Stimulated activated CD4-positive, alpha-beta T cell treated with anti-CD3 and anti-CD28 coated beads, Interleukin-2, amount 100 ng/mL, for 4 hours (primary cell): ENCODE measurements around the gene ABHD2.

ENCODE experiments used
- DNase-seq: peaks from one replicate; pipeline ENCODE4 v3.0.0-alpha.2; 2020; ENCODE audit warnings: low read depth

The ABHD2 gene

GRCh38 chr15:89167267-89168176 lies 79.3 kb downstream of the ABHD2 start:
- peak; percentile 61 for DNase-seq

- no peak for DNase-seq
Measured at GRCh38 chr15:89168316-89168833, 80.1 kb downstream of the ABHD2 start.

- DNase-seq: no peak
Measured at GRCh38 chr15:89170364-89170763, 82.1 kb downstream of the ABHD2 start.

GRCh38 chr15:89171136-89172072 lies 83.1 kb downstream of the ABHD2 start:
- DNase-seq: no peak

- DNase-seq: no peak
Measured at GRCh38 chr15:89172921-89173320, 84.7 kb downstream of the ABHD2 start.

- no peak for DNase-seq
Measured at GRCh38 chr15:89174476-89174875, 86.2 kb downstream of the ABHD2 start.

GRCh38 chr15:89175617-89176191 lies 87.4 kb downstream of the ABHD2 start:
- no peak for DNase-seq

- DNase-seq: no peak
Measured at GRCh38 chr15:89177116-89177515, 88.9 kb downstream of the ABHD2 start.

GRCh38 chr15:89177633-89178306 lies 89.5 kb downstream of the ABHD2 start:
- DNase-seq: peak; percentile 28

- DNase-seq: no peak
Measured at GRCh38 chr15:89178307-89178977, 90.2 kb downstream of the ABHD2 start.

- DNase-seq: no peak
Measured at GRCh38 chr15:89179966-89180875, 92.0 kb downstream of the ABHD2 start.

GRCh38 chr15:89184357-89184756 lies 96.1 kb downstream of the ABHD2 start:
- no peak for DNase-seq

GRCh38 chr15:89184886-89185526 lies 96.8 kb downstream of the ABHD2 start:
- DNase-seq: no peak

GRCh38 chr15:89186803-89187202 lies 98.5 kb downstream of the ABHD2 start:
- no peak for DNase-seq

GRCh38 chr15:89187301-89187985 lies 99.2 kb downstream of the ABHD2 start:
- no peak for DNase-seq

- no peak for DNase-seq
Measured at GRCh38 chr15:89187986-89188514, 99.8 kb downstream of the ABHD2 start.

- no peak for DNase-seq
Measured at GRCh38 chr15:89192136-89192535, 103.9 kb downstream of the ABHD2 start.

GRCh38 chr15:89192766-89193165 lies 104.5 kb downstream of the ABHD2 start:
- DNase-seq: no peak

GRCh38 chr15:89194608-89195007 lies 106.4 kb downstream of the ABHD2 start:
- no peak for DNase-seq
